Gastrocnemius medialis (tissue), 4 donors: ENCODE results near the gene PKP1.

ENCODE experiments used
- CTCF ChIP-seq, 5 experiments: fragments of 450-650 bp in 3 of 5; fragments of 200-600 bp in 2 of 5; sonication (generic) in 2 of 5; IDR thresholded peaks in 4 of 5; conservative IDR thresholded peaks in 1 of 5; 1 replicate in 4 of 5; 2 replicates in 1 of 5; pipeline ENCODE4 v1.5.1; 2016 to 2019; ENCODE audit warnings: antibody characterized with exemption in 5 of 5, mild to moderate bottlenecking in 3 of 5, moderate library complexity in 3 of 5
- POLR2A ChIP-seq, 2 donors: fragments of 450-650 bp; IDR thresholded peaks; one replicate each; pipeline ENCODE4 v1.6.1; 2017; ENCODE audit warnings: antibody characterized with exemption in 2 of 2, mild to moderate bottlenecking in 2 of 2, moderate library complexity in 2 of 2

- TF ChIP-seq CTCF (IDR thresholded peaks at IDR 0.05 in 4 of 5, conservative IDR thresholded peaks at IDR 0.05 in 1 of 5) (no peak), POLR2A (IDR thresholded peaks at IDR 0.05) (no peak)
Measured at GRCh38 chr1:201251411-201251810, 31.9 kb upstream of the PKP1 start.
